ENCODE results near the gene COL6A5. TPM values are rescaled to one million over a fixed set of nuclear protein-coding genes. Genes with fewer than 3 reads are reported as not detected.

Gene COL6A5
- total RNA-seq, 1 experiment from 2014 or later: not detected

GRCh38 chr3:130299531-130299930, 45.9 kb upstream of the COL6A5 start:
- ChIA-PET POLR2A (no interaction called here), CTCF (no interaction called here), RAD21 (ENCODE audit: low non-redundant PET in 1 of 2, low total read pairs in 2 of 2, uncharacterized antibody in 2 of 2, unreplicated experiment in 2 of 2) (no interaction called here)
- no peaks in the 10 kb centered on the region for H3K36me3 ChIP-seq (ENCODE audit: control insufficient read depth in 1 of 2, insufficient read depth in 2 of 2, low read length in 2 of 2)
- no peak overlapping the region for H3K4me2 ChIP-seq (ENCODE audit: low read length)
- no peak overlapping the region for H3K27ac ChIP-seq (ENCODE audit: low read depth, low read length)
- no peaks in the 10 kb centered on the region for H3K9me2 ChIP-seq (ENCODE audit: insufficient read depth)
- no peaks in the 10 kb centered on the region for H3K9me3 ChIP-seq (ENCODE audit: control insufficient read depth in 1 of 2, insufficient read depth in 1 of 2, low read depth in 1 of 2, low read length in 2 of 2)
- TF ChIP-seq JUND (IDR thresholded peaks at IDR 0.05) (no peak), ELF1 (IDR thresholded peaks at IDR 0.05; ENCODE audit: borderline replicate concordance, low read depth) (no peak), ZNF274 (IDR thresholded peaks at IDR 0.05; ENCODE audit: low read depth, low read length) (no peak), EZH2 (IDR thresholded peaks at IDR 0.05) (no peak), CEBPB (IDR thresholded peaks at IDR 0.05; ENCODE audit: low read depth) (no peak), FOSL1 (IDR thresholded peaks at IDR 0.05; ENCODE audit: low read depth) (no peak), RAD21 (IDR thresholded peaks at IDR 0.05; ENCODE audit: low read depth) (no peak), EGR1 (IDR thresholded peaks at IDR 0.05; ENCODE audit: low read depth) (no peak), YY1 (IDR thresholded peaks at IDR 0.05; ENCODE audit: extremely low read depth, insufficient replicate concordance, low read depth, low read length) (no peak), POLR2A (IDR thresholded peaks at IDR 0.05; ENCODE audit: borderline replicate concordance, extremely low read depth, insufficient read depth, insufficient read length) (no peak)
- TF ChIP-seq, protein P1, sequence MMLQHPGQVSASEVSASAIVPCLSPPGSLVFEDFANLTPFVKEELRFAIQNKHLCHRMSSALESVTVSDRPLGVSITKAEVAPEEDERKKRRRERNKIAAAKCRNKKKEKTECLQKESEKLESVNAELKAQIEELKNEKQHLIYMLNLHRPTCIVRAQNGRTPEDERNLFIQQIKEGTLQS (IDR thresholded peaks at IDR 0.05): no peak
- DNase-seq (ENCODE audit: low read depth, low spot score) (no peak), ATAC-seq (no peak)
- intact Hi-C loops (cut with micrococcal nuclease): no loop called here
- H3K4me3 ChIP-seq (replicated peaks in 1 of 2; ENCODE audit: low read depth in 1 of 2, low read length in 2 of 2): no peak overlapping the region
- BruUV-seq (replicated peaks): no TSS peak
- no peaks in the 10 kb centered on the region for H3K4me1 ChIP-seq (ENCODE audit: control insufficient read depth in 1 of 2, insufficient read depth in 2 of 2, low read length in 2 of 2)
- peaks cover 36% of the 10 kb centered on the region for H3K27me3 ChIP-seq (ENCODE audit: insufficient read depth, low read length)
- no peak overlapping the region for H3K9ac ChIP-seq (ENCODE audit: low read length)
- no peak overlapping the region for H2AFZ ChIP-seq (ENCODE audit: low read depth, low read length, poor library complexity, severe bottlenecking)
- no peaks in the 10 kb centered on the region for H3K79me2 ChIP-seq (ENCODE audit: insufficient read depth, low read length)
- no peaks in the 10 kb centered on the region for H4K20me1 ChIP-seq (ENCODE audit: insufficient read depth)

GRCh38 chr3:130300888-130301287, 44.6 kb upstream of the COL6A5 start:
- no peaks in the 10 kb centered on the region for H3K4me1 ChIP-seq (ENCODE audit: control insufficient read depth in 1 of 2, insufficient read depth in 2 of 2, low read length in 2 of 2)
- no peaks in the 10 kb centered on the region for H3K79me2 ChIP-seq (ENCODE audit: insufficient read depth, low read length)
- TF ChIP-seq, protein P2, sequence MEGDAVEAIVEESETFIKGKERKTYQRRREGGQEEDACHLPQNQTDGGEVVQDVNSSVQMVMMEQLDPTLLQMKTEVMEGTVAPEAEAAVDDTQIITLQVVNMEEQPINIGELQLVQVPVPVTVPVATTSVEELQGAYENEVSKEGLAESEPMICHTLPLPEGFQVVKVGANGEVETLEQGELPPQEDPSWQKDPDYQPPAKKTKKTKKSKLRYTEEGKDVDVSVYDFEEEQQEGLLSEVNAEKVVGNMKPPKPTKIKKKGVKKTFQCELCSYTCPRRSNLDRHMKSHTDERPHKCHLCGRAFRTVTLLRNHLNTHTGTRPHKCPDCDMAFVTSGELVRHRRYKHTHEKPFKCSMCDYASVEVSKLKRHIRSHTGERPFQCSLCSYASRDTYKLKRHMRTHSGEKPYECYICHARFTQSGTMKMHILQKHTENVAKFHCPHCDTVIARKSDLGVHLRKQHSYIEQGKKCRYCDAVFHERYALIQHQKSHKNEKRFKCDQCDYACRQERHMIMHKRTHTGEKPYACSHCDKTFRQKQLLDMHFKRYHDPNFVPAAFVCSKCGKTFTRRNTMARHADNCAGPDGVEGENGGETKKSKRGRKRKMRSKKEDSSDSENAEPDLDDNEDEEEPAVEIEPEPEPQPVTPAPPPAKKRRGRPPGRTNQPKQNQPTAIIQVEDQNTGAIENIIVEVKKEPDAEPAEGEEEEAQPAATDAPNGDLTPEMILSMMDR (IDR thresholded peaks at IDR 0.05 in 2 of 3, conservative IDR thresholded peaks at IDR 0.05 in 1 of 3; ENCODE audit: borderline replicate concordance in 1 of 3, insufficient read depth in 1 of 3, low read depth in 2 of 3, low read length in 2 of 3): no peak
- TF ChIP-seq ZFX (IDR thresholded peaks at IDR 0.05): no peak
- TF ChIP-seq MAX (IDR thresholded peaks at IDR 0.05): no peak
- TF ChIP-seq FOSL1 (IDR thresholded peaks at IDR 0.05; ENCODE audit: low read depth): no peak
- no peak for TF ChIP-seq SRF (IDR thresholded peaks at IDR 0.05; ENCODE audit: low read depth)
- no peaks in the 10 kb centered on the region for H4K20me1 ChIP-seq (ENCODE audit: insufficient read depth)
- no peak for DNase-seq (ENCODE audit: low read depth, low spot score)
- no peaks in the 10 kb centered on the region for H3K9me3 ChIP-seq (ENCODE audit: control insufficient read depth in 1 of 2, insufficient read depth in 1 of 2, low read depth in 1 of 2, low read length in 2 of 2)
- no TSS peak for BruUV-seq (replicated peaks)
- ChIA-PET RAD21 (ENCODE audit: low non-redundant PET in 1 of 2, low total read pairs in 2 of 2, uncharacterized antibody in 2 of 2, unreplicated experiment in 2 of 2) (no interaction called here), CTCF (no interaction called here), POLR2A (no interaction called here)
- peaks cover 47% of the 10 kb centered on the region for H3K27me3 ChIP-seq (ENCODE audit: insufficient read depth, low read length)
- no peaks in the 10 kb centered on the region for H3K9me2 ChIP-seq (ENCODE audit: insufficient read depth)
- no peak overlapping the region for H2AFZ ChIP-seq (ENCODE audit: low read depth, low read length, poor library complexity, severe bottlenecking)
- intact Hi-C loops (cut with micrococcal nuclease): no loop called here
- H3K4me3 ChIP-seq (replicated peaks in 1 of 2; ENCODE audit: low read depth in 1 of 2, low read length in 2 of 2): no peak overlapping the region
- no peaks in the 10 kb centered on the region for H3K36me3 ChIP-seq (ENCODE audit: control insufficient read depth in 1 of 2, insufficient read depth in 2 of 2, low read length in 2 of 2)
- no peak overlapping the region for H3K27ac ChIP-seq (ENCODE audit: low read depth, low read length)
- no peak for ATAC-seq
- no peak overlapping the region for H3K9ac ChIP-seq (ENCODE audit: low read length)
- no peak overlapping the region for H3K4me2 ChIP-seq (ENCODE audit: low read length)
